HepG2 (cell line): ENCODE results near the gene GLYR1.

Experiments used
- CBX5 ChIP-seq: sonication (generic); formaldehyde crosslinking; IDR thresholded peaks from 2 replicates; pipeline ENCODE4 v1.4.0; 2020; ENCODE audit warnings: missing genetic modification reagents, borderline replicate concordance
- KDM1A ChIP-seq: IDR thresholded peaks from 2 replicates; pipeline ENCODE4 v1.6.1; 2016; ENCODE audit warnings: missing compliant biosample characterization
- NBN ChIP-seq: fragments of 450-650 bp; conservative IDR thresholded peaks from 2 replicates; pipeline ENCODE4 v1.6.1; 2017
- NR2C2 ChIP-seq: sonication (generic); formaldehyde crosslinking; IDR thresholded peaks from 2 replicates; pipeline ENCODE4 v1.4.0; 2020; ENCODE audit warnings: missing genetic modification reagents, mild to moderate bottlenecking, moderate library complexity, borderline replicate concordance
- TFAP4 ChIP-seq: sonication (generic); IDR thresholded peaks from 2 replicates; pipeline ENCODE4 v1.6.1; 2016; ENCODE audit warnings: low read depth, borderline replicate concordance
- ZNF703 ChIP-seq: sonication (generic); formaldehyde crosslinking; IDR thresholded peaks from 2 replicates; pipeline ENCODE4 v1.5.1; 2020; ENCODE audit warnings: missing genetic modification reagents, mild to moderate bottlenecking, moderate library complexity, borderline replicate concordance
- ZNF781 ChIP-seq: sonication (generic); formaldehyde crosslinking; IDR thresholded peaks from 2 replicates; pipeline ENCODE4 v1.5.1; 2020; ENCODE audit warnings: borderline replicate concordance, mild to moderate bottlenecking, missing genetic modification reagents; ENCODE audit errors: not compliant biosample characterization

DNA sequence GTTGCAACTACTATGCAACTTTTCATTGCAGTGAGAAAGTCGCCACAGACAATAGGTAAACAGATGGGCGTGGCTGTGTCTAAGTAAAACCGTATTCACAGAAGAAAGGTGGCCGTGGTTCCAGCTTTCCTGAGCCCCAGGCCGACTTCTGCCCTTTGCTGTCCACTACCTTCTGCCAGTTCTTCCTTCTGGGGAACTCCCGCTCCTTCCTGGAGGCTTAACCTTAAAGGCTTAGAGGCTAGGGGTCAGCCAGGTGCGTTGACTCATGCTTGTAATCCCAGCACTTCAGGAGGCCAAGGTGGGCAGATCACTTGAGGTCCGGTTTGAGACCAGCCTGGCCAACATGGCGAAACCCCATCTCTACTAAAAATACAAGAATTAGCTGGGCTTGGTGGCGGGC is 56.8 kb downstream of the GLYR1 start:
- TF ChIP-seq NR2C2 (CRISPR knock-in tag) (no peak), KDM1A (CRISPR knock-in tag) (no peak), CBX5 (CRISPR knock-in tag) (no peak), ZNF781 (CRISPR knock-in tag) (no peak), TFAP4 (no peak), NBN (no peak), ZNF703 (CRISPR knock-in tag) (no peak)
